Testis (tissue), 3 donors: ENCODE results near the gene YTHDF1. TPM values are rescaled to one million over a fixed set of nuclear protein-coding genes. Genes with fewer than 3 reads are reported as not detected.

Source experiments
- DNase-seq: peaks from one replicate; pipeline ENCODE4 v3.0.0-alpha.2; 2019
- H3K27ac ChIP-seq, 2 donors: fragments of 200-600 bp; sonication (generic); one replicate each; pipeline ENCODE4 v1.5.1; 2019
- H3K27me3 ChIP-seq: fragments of 200-600 bp; sonication (generic); one replicate; pipeline ENCODE4 v1.5.1; 2019
- H3K36me3 ChIP-seq: fragments of 200-600 bp; sonication (generic); one replicate; pipeline ENCODE4 v1.5.1; 2017; ENCODE audit warnings: low read depth; ENCODE audit errors: missing control alignments
- H3K4me1 ChIP-seq: fragments of 200-600 bp; sonication (generic); one replicate; pipeline ENCODE4 v1.5.1; 2019
- H3K4me3 ChIP-seq, 2 donors: fragments of 200-600 bp; sonication (generic); one replicate each; pipeline ENCODE4 v1.5.1; 2017 to 2019
- H3K9me3 ChIP-seq: fragments of 200-600 bp; sonication (generic); one replicate; pipeline ENCODE4 v1.5.1; 2017
- CTCF ChIP-seq, 3 experiments: fragments of 450-650 bp in 2 of 3; fragments of 200-600 bp in 1 of 3; sonication (generic) in 1 of 3; IDR thresholded peaks; one replicate each; pipeline ENCODE4 v1.5.1; 2016 to 2019; ENCODE audit warnings: antibody characterized with exemption in 3 of 3, mild to moderate bottlenecking in 2 of 3, moderate library complexity in 1 of 3
- POLR2A ChIP-seq: fragments of 450-650 bp; IDR thresholded peaks from one replicate; pipeline ENCODE4 v1.6.1; 2017; ENCODE audit warnings: antibody characterized with exemption, mild to moderate bottlenecking, moderate library complexity
- WGBS, 2 donors: methylation state at CpG; one replicate each; pipeline ENCODE4 v1.1.5; 2018; 5-methylcytosine and 5-hydroxymethylcytosine counted together
- intact Hi-C: fragments of 100-400 bp; cut with DNase I; formaldehyde crosslinking; loops from one replicate; pipeline ENCODE4 v1.15.1; 2023; ENCODE audit warnings: low total_unique reads
- polyA plus RNA-seq: library from polyadenylated mRNA; stranded (reverse); fragments of 350-450 nt; fragmentation: Illumina TruSeq; extraction: RNeasy Lipid Tissue Mini Kit (QIAGEN cat#74804); gene quantifications from one replicate; pipeline ENCODE4 v1.2.3, GENCODE V29; 2014; ENCODE audit warnings: low read depth, low replicate concordance; ENCODE audit not compliant: insufficient read depth
- total RNA-seq, 2 donors: library from RNA; depleted of rRNA; stranded (reverse); fragments of >200 nt; gene quantifications; one replicate each; pipeline ENCODE4 v1.2.3, GENCODE V29; 2016

Gene YTHDF1
- total and polyA plus RNA-seq, 3 donors from 2014 or later, result 37.2 to 56.9 (median 55.7) TPM

- 83 to 90% methylated on average over 14 of the region's 14 CpGs for WGBS, 2 donors
- intact Hi-C loops, result no loop called here
- TF ChIP-seq CTCF (IDR thresholded peaks at IDR 0.05) (no peak), POLR2A (no peak)
Measured at GRCh38 chr20:63194007-63194796, 21.7 kb downstream of the YTHDF1 start.

GRCh38 chr20:63192721-63193120, 23.2 kb downstream of the YTHDF1 start:
- Histone ChIP-seq H3K27me3 (no peaks in the 10 kb centered on the region), H3K9me3 (no peaks in the 10 kb centered on the region), H3K4me1 (peaks cover 9% of the 10 kb centered on the region), H3K27ac (no peak overlapping the region), H3K4me3 (no peak overlapping the region), H3K36me3 (no peaks in the 10 kb centered on the region)
- TF ChIP-seq CTCF (IDR thresholded peaks at IDR 0.05), result no peak
- no peak for TF ChIP-seq POLR2A
- intact Hi-C loops, result no loop called here
- no peak for DNase-seq
- WGBS, 2 donors, result 92 to 93% methylated on average over 19 to 21 of the region's 21 CpGs

More at GRCh38 chr20:63194007-63194796, 21.7 kb downstream of the YTHDF1 start:
- Histone ChIP-seq H3K27ac (no peak overlapping the region), H3K9me3 (no peaks in the 10 kb centered on the region), H3K36me3 (no peaks in the 10 kb centered on the region), H3K4me1 (peaks cover 21% of the 10 kb centered on the region), H3K4me3 (no peak overlapping the region), H3K27me3 (no peaks in the 10 kb centered on the region)
- DNase-seq, result no peak

- TF ChIP-seq POLR2A (no peak), CTCF (IDR thresholded peaks at IDR 0.05) (no peak)
- Histone ChIP-seq H3K36me3 (no peaks in the 10 kb centered on the region), H3K4me1 (no peaks in the 10 kb centered on the region), H3K27me3 (no peaks in the 10 kb centered on the region), H3K9me3 (no peaks in the 10 kb centered on the region), H3K4me3 (no peak overlapping the region), H3K27ac (no peak overlapping the region)
- DNase-seq, result no peak
- intact Hi-C loops, result no loop called here
- WGBS, 2 donors, result 88 to 90% methylated on average over 13 to 14 of the region's 14 CpGs
Measured at GRCh38 chr20:63191400-63191799, 24.5 kb downstream of the YTHDF1 start.

- H3K4me3 ChIP-seq, result no peak overlapping the region
- H3K9me3 ChIP-seq, result no peaks in the 10 kb centered on the region
- H3K27me3 ChIP-seq, result no peaks in the 10 kb centered on the region
- TF ChIP-seq POLR2A (no peak), CTCF (IDR thresholded peaks at IDR 0.05) (no peak)
- no peak overlapping the region for H3K27ac ChIP-seq
- 94 to 97% methylated on average over 7 to 20 of the region's 20 CpGs for WGBS, 2 donors
- no peak for DNase-seq
- intact Hi-C loops, result no loop called here
- H3K4me1 ChIP-seq, result no peaks in the 10 kb centered on the region
- no peaks in the 10 kb centered on the region for H3K36me3 ChIP-seq
Measured at GRCh38 chr20:63190828-63191227, 25.1 kb downstream of the YTHDF1 start.
